ENCODE measurements around the gene GCN1. TPM values are rescaled to one million over a fixed set of nuclear protein-coding genes. Genes with fewer than 3 reads are reported as not detected.

Gene GCN1
- total and polyA plus RNA-seq, 10 of the 15 experiments (the other 5 are each of a cell fraction or from before 2014, with no cell fraction given), result 10.8 to 150 (median 58.3) TPM

- POLR2A ChIA-PET, result interaction anchor here (0.6 to 2.4 kb wide), 6 partner anchors 9 to 101 kb away, joined by 3 to 7 read pairs (median 4); partner anchors contain the start of genes RNU4-1 and RNU4-2
- H3K79me2 ChIP-seq (ENCODE audit: control insufficient read depth, insufficient read depth, low read length), result no peaks in the 10 kb centered on the region
- no peak overlapping the region for H2AFZ ChIP-seq (ENCODE audit: control insufficient read depth, low read depth, low read length)
- no peak overlapping the region for H3K9ac ChIP-seq (ENCODE audit: control insufficient read depth, insufficient read depth, low read length)
- SMC1A ChIA-PET (ENCODE audit: uncharacterized antibody, unreplicated experiment), result interaction anchor here (1.0 to 8.5 kb wide), 5 partner anchors 17 to 61 kb away, joined by 3 to 152 read pairs (median 3); partner anchors contain the start of genes PXN and RNU4-2
- H3K27ac ChIP-seq (ENCODE audit: control insufficient read depth, insufficient read depth), result no peak overlapping the region
- H3K36me3 ChIP-seq (ENCODE audit: control insufficient read depth in 2 of 2, insufficient read depth in 2 of 2, low read length in 1 of 2), result no peaks in the 10 kb centered on the region
- no peaks in the 10 kb centered on the region for H3K27me3 ChIP-seq (replicated peaks in 1 of 2; ENCODE audit: control insufficient read depth in 2 of 2, insufficient read depth in 2 of 2, low read length in 1 of 2)
- BruUV-seq (replicated peaks), result no TSS peak
- no peaks in the 10 kb centered on the region for H3K9me3 ChIP-seq (replicated peaks; ENCODE audit: control insufficient read depth, insufficient read depth, low read length)
- CTCF ChIA-PET, result interaction anchor here (0.6 to 9.3 kb wide), 9 partner anchors 8 to 34 kb away, joined by 3 to 287 read pairs (median 3); partner anchors contain the start of genes PXN and RPLP0
- intact Hi-C loops (cut with micrococcal nuclease; ENCODE audit: unreplicated experiment), result no loop called here
- WGBS (ENCODE audit: insufficient coverage, insufficient replicate concordance, low lambda C conversion rate, missing lambda C conversion rate), result 68% methylated on average over 9 of the region's 9 CpGs
- peaks cover 21% of the 10 kb centered on the region for H3K4me1 ChIP-seq (ENCODE audit: control insufficient read depth, insufficient read depth, low read length)
- no peak overlapping the region for H3K4me2 ChIP-seq (ENCODE audit: control insufficient read depth, insufficient read depth)
- in situ Hi-C loops (cut with MboI), result no loop called here
- no peak for DNase-seq (ENCODE audit: low read depth, low spot score)
- no peak for FAIRE-seq
- H3K4me3 ChIP-seq, result no peak overlapping the region
- ATAC-seq, result no peak
- RAD21 ChIA-PET (ENCODE audit: unreplicated experiment), result interaction anchor here (1.2 to 7.5 kb wide), 4 partner anchors 32 to 62 kb away, joined by 3 to 170 read pairs (median 7); partner anchors contain the start of genes PXN, RNU4-1 and RNU4-2
- no peaks in the 10 kb centered on the region for H4K20me1 ChIP-seq (ENCODE audit: control insufficient read depth, insufficient read depth)
- TF ChIP-seq EZH2 (IDR thresholded peaks at IDR 0.05; ENCODE audit: borderline replicate concordance, control insufficient read depth, low read depth, low read length) (no peak), IKZF1 (conservative IDR thresholded peaks at IDR 0.05) (no peak), CEBPZ (IDR thresholded peaks at IDR 0.05; ENCODE audit: low read depth, low read length) (no peak), E2F8 (IDR thresholded peaks at IDR 0.05; ENCODE audit: low read depth, partially characterized antibody) (no peak)
Observed at GRCh38 chr12:120230326-120230973, 35.9 kb upstream of the GCN1 start.
